K562 (cell line): ENCODE data around the gene SLC48A1. TPM values are rescaled to one million over a fixed set of nuclear protein-coding genes. Genes with fewer than 3 reads are reported as not detected.

Experiments used
- ATAC-seq: fragments of 200-7000 bp; cut with Tn5 transposase; 3 replicates; pipeline ENCODE4 v1.9.1; 2020; ENCODE audit warnings: moderate library complexity
- BruUV-seq: library from RNA; stranded (reverse); fragments of 400-500 nt; replicated peaks from 2 replicates; lab custom pipeline; 2021; lab: Mats Ljungman, UMichigan
- CTCF ChIA-PET: fragments of 300-600 bp; formaldehyde crosslinking; extraction: SDS; loops from one replicate; lab custom pipeline; 2021; ENCODE audit warnings: low intra/inter-chr PET ratio; lab: Yijun Ruan, JAX
- POLR2A ChIA-PET: fragments of 300-600, 350-650 bp; sonication (Branson Sonifier 250); formaldehyde crosslinking; extraction: SDS; loops from one replicate; lab custom pipeline; 2021; ENCODE audit warnings: antibody characterized with exemption, inconsistent platforms; lab: Yijun Ruan, JAX
- DNase-seq, 4 experiments: peaks; one replicate each; pipeline versions ENCODE4 v3.0.0 to v3.0.0-alpha.2; 2011 to 2018; ENCODE audit warnings: low spot score in 3 of 4, mixed read lengths in 3 of 4; ENCODE audit errors: extremely low read depth in 1 of 4
- FAIRE-seq: peaks from 2 replicates; lab custom pipeline; 2011; peaks lifted over from hg19 to GRCh38; lab: Jason Lieb, UNC
- H2AFZ ChIP-seq: 2 replicates; pipeline ENCODE4 v1.6.0; 2011; ENCODE audit warnings: low read depth, low read length, control low read depth, inconsistent platforms
- H3K27ac ChIP-seq: fragments of 200-600 bp; 3 replicates; pipeline ENCODE4 v1.8.0; 2011; ENCODE audit warnings: low read depth, mild to moderate bottlenecking, control low read depth, inconsistent platforms, low read length, moderate library complexity, mixed read lengths; ENCODE audit errors: extremely low read depth
- H3K27me3 ChIP-seq, 2 experiments: fragments of 300-600 bp in 1 of 2; 2 replicates in 1 of 2; 3 replicates in 1 of 2; pipeline versions ENCODE4 v1.6.0 to v1.8.0; 2011; ENCODE audit warnings: inconsistent platforms in 2 of 2, low read length in 2 of 2, mild to moderate bottlenecking in 1 of 2, mixed read lengths in 1 of 2, moderate library complexity in 1 of 2; ENCODE audit not compliant: control insufficient read depth in 2 of 2, insufficient read depth in 2 of 2
- H3K36me3 ChIP-seq: fragments of 300-600 bp; 3 replicates; pipeline ENCODE4 v1.8.0; 2011; ENCODE audit warnings: mild to moderate bottlenecking, low read length, inconsistent platforms; ENCODE audit not compliant: control insufficient read depth, insufficient read depth
- H3K4me1 ChIP-seq, 2 experiments: fragments of 200-600 bp in 1 of 2; replicated peaks in 1 of 2; 2 replicates in 1 of 2; 3 replicates in 1 of 2; pipeline versions ENCODE4 v1.5.1 to v1.8.0; 2011; ENCODE audit warnings: inconsistent platforms in 2 of 2, low read length in 2 of 2, mild to moderate bottlenecking in 1 of 2, mixed read lengths in 1 of 2, moderate library complexity in 1 of 2; ENCODE audit not compliant: control insufficient read depth in 2 of 2, insufficient read depth in 2 of 2
- H3K4me2 ChIP-seq: 2 replicates; pipeline ENCODE4 v1.6.1; 2011; ENCODE audit warnings: low read length, control low read depth, inconsistent platforms, mixed read lengths; ENCODE audit not compliant: insufficient read depth
- H3K4me3 ChIP-seq: fragments of 200-600 bp; sonication (generic), shearing (Covaris generic); 2 replicates; pipeline ENCODE4 v1.5.1; 2016; ENCODE audit warnings: control low read depth, inconsistent platforms
- H3K79me2 ChIP-seq: fragments of 200-600 bp; 3 replicates; pipeline ENCODE4 v1.8.0; 2011; ENCODE audit warnings: low read length, inconsistent platforms; ENCODE audit not compliant: control insufficient read depth, insufficient read depth
- H3K9ac ChIP-seq, 2 experiments: 2 replicates each; pipeline versions ENCODE4 v1.6.0 to v1.6.1; 2011; ENCODE audit warnings: low read depth in 2 of 2, low read length in 2 of 2, control low read depth in 1 of 2, inconsistent platforms in 1 of 2, mild to moderate bottlenecking in 1 of 2, mixed read lengths in 1 of 2; ENCODE audit not compliant: insufficient read depth in 1 of 2
- H3K9me1 ChIP-seq: one replicate; pipeline ENCODE4 v1.6.0; 2011; ENCODE audit warnings: inconsistent platforms, mild to moderate bottlenecking, low read length, moderate library complexity; ENCODE audit not compliant: control insufficient read depth, insufficient read depth
- H3K9me3 ChIP-seq: replicated peaks from 2 replicates; pipeline ENCODE4 v1.5.1; 2011; ENCODE audit warnings: low read depth, low read length, inconsistent platforms; ENCODE audit not compliant: control insufficient read depth, insufficient read depth
- H4K20me1 ChIP-seq: replicated peaks from 2 replicates; pipeline ENCODE4 v1.6.1; 2011; ENCODE audit warnings: low read length, inconsistent platforms, mixed read lengths; ENCODE audit not compliant: control insufficient read depth, insufficient read depth
- CBFA2T2 ChIP-seq: fragments of 450-650 bp; conservative IDR thresholded peaks from 2 replicates; pipeline ENCODE4 v1.6.1; 2017; ENCODE audit warnings: mild to moderate bottlenecking
- CREB3 ChIP-seq: fragments of 450-650 bp; conservative IDR thresholded peaks from 2 replicates; pipeline ENCODE4 v1.6.1; 2016; ENCODE audit warnings: missing genetic modification characterization, low read depth, mild to moderate bottlenecking, missing compliant biosample characterization, moderate library complexity
- KAT8 ChIP-seq: fragments of 450-650 bp; IDR thresholded peaks from 2 replicates; pipeline ENCODE4 v1.6.1; 2016; ENCODE audit warnings: low read depth, mild to moderate bottlenecking
- KDM2B ChIP-seq: fragments of 250-450 bp; sonication (Bioruptor Pico); IDR thresholded peaks from 2 replicates; pipeline ENCODE4 v1.8.0; 2021; ENCODE audit warnings: mild to moderate bottlenecking, moderate library complexity
- PCBP1 ChIP-seq: fragments of 200-400 bp; formaldehyde crosslinking; IDR thresholded peaks from 2 replicates; pipeline ENCODE4 v1.6.1; 2018; ENCODE audit warnings: mild to moderate bottlenecking, low read depth, low read length; ENCODE audit not compliant: poor library complexity, severe bottlenecking
- ZBTB5 ChIP-seq: fragments of 450-650 bp; IDR thresholded peaks from 2 replicates; pipeline ENCODE4 v1.6.1; 2017; ENCODE audit warnings: antibody characterized with exemption
- ZNF23 ChIP-seq: fragments of 250-450 bp; sonication (Bioruptor Pico); IDR thresholded peaks from 2 replicates; pipeline ENCODE4 v1.4.0; 2020; ENCODE audit warnings: mild to moderate bottlenecking
- WGBS: fragments of 100-300 bp; shearing (Covaris generic); methylation state at CpG from one replicate; pipeline ENCODE4 v1.1.6; 2016; ENCODE audit warnings: low coverage, mixed read lengths; ENCODE audit not compliant: insufficient coverage; ENCODE audit errors: missing lambda C conversion rate; 5-methylcytosine and 5-hydroxymethylcytosine counted together
- in situ Hi-C: fragments of 300-500 bp; cut with MboI; formaldehyde crosslinking; loops from 4 replicates; pipeline ENCODE4 v1.15.0; 2018; ENCODE audit warnings: inconsistent platforms, mixed read lengths
- intact Hi-C: fragments of 100-400 bp; cut with micrococcal nuclease; formaldehyde crosslinking; loops from 2 replicates; pipeline ENCODE4 v1.14.2; 2022
- polyA plus RNA-seq, 8 experiments: library from polyadenylated mRNA; depleted of rRNA in 4 of 8; stranded (reverse) in 5 of 8; unstranded in 3 of 8; fragments of >200 nt; fragmentation: Nextera tagmentation in 2 of 8; fragmentation: Illumina TruSeq in 1 of 8; extraction: Ambion mirVana in 2 of 8; extraction: Trizol in 1 of 8; gene quantifications; 2 replicates each; pipeline versions ENCODE4 v1.2.1 to v1.2.3, GENCODE V29; 2011 to 2014; ENCODE audit warnings: inconsistent platforms in 1 of 8, missing spikeins in 1 of 8
- total RNA-seq, 7 experiments: library from RNA; depleted of rRNA in 6 of 7; stranded (reverse); fragments of >200 nt in 6 of 7; fragmentation: Illumina TruSeq in 2 of 7; extraction: Trizol in 2 of 7; gene quantifications; 2 replicates each; pipeline versions ENCODE4 v1.2.1 to v1.2.3, GENCODE V29; 2011 to 2021; ENCODE audit warnings: low replicate concordance in 1 of 7
- TF ChIP-seq, protein P1 (sequence below): sonication (generic); formaldehyde crosslinking; IDR thresholded peaks from 2 replicates; pipeline ENCODE4 v1.8.1; 2022; ENCODE audit warnings: missing genetic modification reagents
- TF ChIP-seq, protein P2 (sequence below): fragments of 250-450 bp; sonication (Bioruptor Pico); IDR thresholded peaks from 2 replicates; pipeline ENCODE4 v1.4.0; 2020

Gene SLC48A1
- total and polyA plus RNA-seq, 9 of the 15 experiments (the other 6 are each of a cell fraction or from before 2014, with no cell fraction given), result 10.7 to 37.5 (median 18.7) TPM

DNA sequence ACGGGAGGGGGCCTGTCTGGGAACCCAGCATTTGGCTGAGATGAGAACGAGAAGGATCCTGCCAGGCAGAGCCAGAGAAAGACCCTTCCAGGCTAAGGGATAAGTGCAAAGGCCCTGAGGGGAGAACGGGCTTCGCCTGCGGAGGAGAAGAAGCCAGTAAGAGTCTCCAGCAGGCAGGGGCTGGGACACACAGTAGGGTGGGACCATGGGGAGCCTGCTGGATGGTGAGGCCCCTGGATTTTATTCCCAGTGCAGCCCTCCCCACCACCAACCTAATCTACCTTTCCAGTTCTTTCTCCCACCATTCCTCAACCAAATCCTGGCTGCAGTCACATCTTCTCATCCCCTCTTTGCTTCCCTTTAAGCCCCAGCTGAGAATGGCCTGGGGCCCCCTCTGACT lies 27.0 kb upstream of the SLC48A1 start (continued):
- no peak for TF ChIP-seq ZBTB5
- no peak for TF ChIP-seq ZNF23
- no peak for TF ChIP-seq CREB3
- no peak for TF ChIP-seq PCBP1
- TF ChIP-seq, protein P1, sequence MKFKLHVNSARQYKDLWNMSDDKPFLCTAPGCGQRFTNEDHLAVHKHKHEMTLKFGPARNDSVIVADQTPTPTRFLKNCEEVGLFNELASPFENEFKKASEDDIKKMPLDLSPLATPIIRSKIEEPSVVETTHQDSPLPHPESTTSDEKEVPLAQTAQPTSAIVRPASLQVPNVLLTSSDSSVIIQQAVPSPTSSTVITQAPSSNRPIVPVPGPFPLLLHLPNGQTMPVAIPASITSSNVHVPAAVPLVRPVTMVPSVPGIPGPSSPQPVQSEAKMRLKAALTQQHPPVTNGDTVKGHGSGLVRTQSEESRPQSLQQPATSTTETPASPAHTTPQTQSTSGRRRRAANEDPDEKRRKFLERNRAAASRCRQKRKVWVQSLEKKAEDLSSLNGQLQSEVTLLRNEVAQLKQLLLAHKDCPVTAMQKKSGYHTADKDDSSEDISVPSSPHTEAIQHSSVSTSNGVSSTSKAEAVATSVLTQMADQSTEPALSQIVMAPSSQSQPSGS (CRISPR knock-in tag), result no peak

- Histone ChIP-seq H3K4me3 (no peak overlapping the region), H3K27ac (no peak overlapping the region), H3K9me1 (no peaks in the 10 kb centered on the region), H3K4me1 (peaks cover 6 to 37% of the 10 kb centered on the region in 2 experiments; a peak in 3 of 5 replicates), H4K20me1 (no peaks in the 10 kb centered on the region; the same call in 1 of the 2 replicates), H2AFZ (no peak overlapping the region), H3K27me3 (peaks cover 30 to 70% of the 10 kb centered on the region in 2 experiments), H3K9ac (no peak overlapping the region), H3K4me2 (no peak overlapping the region), H3K9me3 (no peaks in the 10 kb centered on the region), H3K36me3 (no peaks in the 10 kb centered on the region), H3K79me2 (no peaks in the 10 kb centered on the region)
- intact Hi-C loops (no loop called here), in situ Hi-C loops (no loop called here)
- BruUV-seq, result no TSS peak
- FAIRE-seq (no peak), ATAC-seq (no peak), DNase-seq (no peak)
- ChIA-PET CTCF (interaction anchor here (0.6 kb wide), 1 partner anchor 1068 kb away, joined by 3 read pairs; no protein-coding TSS in a partner anchor), POLR2A (no interaction called here)
- WGBS, result 12% methylated on average over 7 of the region's 7 CpGs
- TF ChIP-seq CBFA2T2, result no peak
- TF ChIP-seq KAT8, result no peak
- TF ChIP-seq, protein P2, sequence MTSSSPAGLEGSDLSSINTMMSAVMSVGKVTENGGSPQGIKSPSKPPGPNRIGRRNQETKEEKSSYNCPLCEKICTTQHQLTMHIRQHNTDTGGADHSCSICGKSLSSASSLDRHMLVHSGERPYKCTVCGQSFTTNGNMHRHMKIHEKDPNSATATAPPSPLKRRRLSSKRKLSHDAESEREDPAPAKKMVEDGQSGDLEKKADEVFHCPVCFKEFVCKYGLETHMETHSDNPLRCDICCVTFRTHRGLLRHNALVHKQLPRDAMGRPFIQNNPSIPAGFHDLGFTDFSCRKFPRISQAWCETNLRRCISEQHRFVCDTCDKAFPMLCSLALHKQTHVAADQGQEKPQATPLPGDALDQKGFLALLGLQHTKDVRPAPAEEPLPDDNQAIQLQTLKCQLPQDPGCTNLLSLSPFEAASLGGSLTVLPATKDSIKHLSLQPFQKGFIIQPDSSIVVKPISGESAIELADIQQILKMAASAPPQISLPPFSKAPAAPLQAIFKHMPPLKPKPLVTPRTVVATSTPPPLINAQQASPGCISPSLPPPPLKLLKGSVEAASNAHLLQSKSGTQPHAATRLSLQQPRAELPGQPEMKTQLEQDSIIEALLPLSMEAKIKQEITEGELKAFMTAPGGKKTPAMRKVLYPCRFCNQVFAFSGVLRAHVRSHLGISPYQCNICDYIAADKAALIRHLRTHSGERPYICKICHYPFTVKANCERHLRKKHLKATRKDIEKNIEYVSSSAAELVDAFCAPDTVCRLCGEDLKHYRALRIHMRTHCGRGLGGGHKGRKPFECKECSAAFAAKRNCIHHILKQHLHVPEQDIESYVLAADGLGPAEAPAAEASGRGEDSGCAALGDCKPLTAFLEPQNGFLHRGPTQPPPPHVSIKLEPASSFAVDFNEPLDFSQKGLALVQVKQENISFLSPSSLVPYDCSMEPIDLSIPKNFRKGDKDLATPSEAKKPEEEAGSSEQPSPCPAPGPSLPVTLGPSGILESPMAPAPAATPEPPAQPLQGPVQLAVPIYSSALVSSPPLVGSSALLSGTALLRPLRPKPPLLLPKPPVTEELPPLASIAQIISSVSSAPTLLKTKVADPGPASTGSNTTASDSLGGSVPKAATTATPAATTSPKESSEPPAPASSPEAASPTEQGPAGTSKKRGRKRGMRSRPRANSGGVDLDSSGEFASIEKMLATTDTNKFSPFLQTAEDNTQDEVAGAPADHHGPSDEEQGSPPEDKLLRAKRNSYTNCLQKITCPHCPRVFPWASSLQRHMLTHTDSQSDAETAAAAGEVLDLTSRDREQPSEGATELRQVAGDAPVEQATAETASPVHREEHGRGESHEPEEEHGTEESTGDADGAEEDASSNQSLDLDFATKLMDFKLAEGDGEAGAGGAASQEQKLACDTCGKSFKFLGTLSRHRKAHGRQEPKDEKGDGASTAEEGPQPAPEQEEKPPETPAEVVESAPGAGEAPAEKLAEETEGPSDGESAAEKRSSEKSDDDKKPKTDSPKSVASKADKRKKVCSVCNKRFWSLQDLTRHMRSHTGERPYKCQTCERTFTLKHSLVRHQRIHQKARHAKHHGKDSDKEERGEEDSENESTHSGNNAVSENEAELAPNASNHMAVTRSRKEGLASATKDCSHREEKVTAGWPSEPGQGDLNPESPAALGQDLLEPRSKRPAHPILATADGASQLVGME (CRISPR knock-in tag), result no peak
- TF ChIP-seq KDM2B, result no peak
Observed at GRCh38 chr12:47746523-47746922, 26.5 kb upstream of the SLC48A1 start.
